HepG2 (cell line): Measurements from ENCODE around the gene ELOVL5.

Experiments
- CBX5 ChIP-seq: sonication (generic); formaldehyde crosslinking; IDR thresholded peaks from 2 replicates; pipeline ENCODE4 v1.4.0; 2020; ENCODE audit warnings: missing genetic modification reagents, borderline replicate concordance
- MXI1 ChIP-seq: IDR thresholded peaks from 3 replicates; pipeline ENCODE4 v1.6.1; 2012; ENCODE audit warnings: low read depth, low read length, inconsistent platforms, borderline replicate concordance
- PCBP2 ChIP-seq: fragments of 200-400 bp; formaldehyde crosslinking; optimal IDR thresholded peaks from 2 replicates; pipeline ENCODE3; 2018; ENCODE audit warnings: low read length, low read depth; ENCODE audit not compliant: poor library complexity, severe bottlenecking
- POLR2AphosphoS5 ChIP-seq: IDR thresholded peaks from 2 replicates; pipeline ENCODE4 v1.6.1; 2012; ENCODE audit warnings: low read depth, low read length
- ZNF367 ChIP-seq: sonication (generic); formaldehyde crosslinking; IDR thresholded peaks from 2 replicates; pipeline ENCODE4 v1.4.0; 2020; ENCODE audit warnings: missing genetic modification reagents, borderline replicate concordance
- ZNF510 ChIP-seq: sonication (generic); formaldehyde crosslinking; IDR thresholded peaks from 2 replicates; pipeline ENCODE4 v1.4.0; 2020; ENCODE audit warnings: low read depth, mild to moderate bottlenecking, missing genetic modification reagents
- ZNF569 ChIP-seq: sonication (generic); formaldehyde crosslinking; IDR thresholded peaks from 2 replicates; pipeline ENCODE4 v1.5.0; 2020; ENCODE audit warnings: mild to moderate bottlenecking, missing genetic modification reagents, moderate library complexity, borderline replicate concordance
- TF ChIP-seq, protein P1 (sequence below): sonication (generic); IDR thresholded peaks from 2 replicates; pipeline ENCODE4 v1.6.1; 2016; ENCODE audit warnings: low read depth, borderline replicate concordance

DNA sequence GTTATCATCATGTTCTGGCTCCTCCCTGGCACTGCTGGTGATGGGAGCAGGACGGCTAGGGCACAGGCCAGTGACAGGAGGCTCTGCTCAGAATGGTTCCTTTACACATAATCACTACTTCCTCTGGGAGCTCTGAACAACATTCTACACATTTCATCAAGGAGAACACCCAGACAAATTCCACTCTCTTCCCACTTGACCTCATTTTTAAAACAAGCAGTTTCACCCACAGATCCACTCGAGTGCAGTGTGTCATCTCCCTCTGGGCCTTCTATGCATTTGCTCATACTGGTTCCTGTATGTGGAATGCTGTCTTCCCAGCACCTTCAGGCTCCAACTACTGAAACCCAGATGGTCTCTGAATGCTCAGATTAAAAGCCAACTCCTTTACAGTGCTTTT lies 84.8 kb downstream of the ELOVL5 start:
- TF ChIP-seq ZNF367 (CRISPR knock-in tag): no peak
- no peak for TF ChIP-seq ZNF569
- TF ChIP-seq MXI1: no peak
- TF ChIP-seq, protein P1, sequence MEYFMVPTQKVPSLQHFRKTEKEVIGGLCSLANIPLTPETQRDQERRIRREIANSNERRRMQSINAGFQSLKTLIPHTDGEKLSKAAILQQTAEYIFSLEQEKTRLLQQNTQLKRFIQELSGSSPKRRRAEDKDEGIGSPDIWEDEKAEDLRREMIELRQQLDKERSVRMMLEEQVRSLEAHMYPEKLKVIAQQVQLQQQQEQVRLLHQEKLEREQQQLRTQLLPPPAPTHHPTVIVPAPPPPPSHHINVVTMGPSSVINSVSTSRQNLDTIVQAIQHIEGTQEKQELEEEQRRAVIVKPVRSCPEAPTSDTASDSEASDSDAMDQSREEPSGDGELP: no peak
- no peak for TF ChIP-seq CBX5 (CRISPR knock-in tag)
- no peak for TF ChIP-seq ZNF510
- TF ChIP-seq PCBP2: no peak
- no peak for TF ChIP-seq POLR2AphosphoS5
